ENCODE measurements around the gene ARHGAP22.

The ARHGAP22 gene

DNA sequence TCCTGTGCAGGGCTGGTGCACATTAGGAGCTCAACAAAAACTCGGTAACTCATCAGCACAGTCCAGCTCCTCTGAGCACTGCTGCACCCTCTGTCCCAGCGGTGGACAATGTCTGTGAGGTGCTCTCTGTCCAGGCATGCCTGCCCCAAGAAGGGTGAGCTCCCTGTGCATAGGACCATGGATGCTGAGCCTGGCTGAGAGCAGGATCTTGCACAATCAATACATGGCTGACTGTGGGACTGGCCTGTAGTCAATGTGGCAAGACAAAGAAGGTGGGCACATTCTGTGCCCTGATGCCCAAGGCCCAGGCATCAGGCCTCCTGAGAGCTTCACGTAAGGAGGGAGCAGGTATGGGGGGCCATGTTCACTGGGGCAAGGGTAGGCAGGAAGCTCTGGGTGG is 17.1 kb downstream of the ARHGAP22 start:
- no peak for DNase-seq

DNA sequence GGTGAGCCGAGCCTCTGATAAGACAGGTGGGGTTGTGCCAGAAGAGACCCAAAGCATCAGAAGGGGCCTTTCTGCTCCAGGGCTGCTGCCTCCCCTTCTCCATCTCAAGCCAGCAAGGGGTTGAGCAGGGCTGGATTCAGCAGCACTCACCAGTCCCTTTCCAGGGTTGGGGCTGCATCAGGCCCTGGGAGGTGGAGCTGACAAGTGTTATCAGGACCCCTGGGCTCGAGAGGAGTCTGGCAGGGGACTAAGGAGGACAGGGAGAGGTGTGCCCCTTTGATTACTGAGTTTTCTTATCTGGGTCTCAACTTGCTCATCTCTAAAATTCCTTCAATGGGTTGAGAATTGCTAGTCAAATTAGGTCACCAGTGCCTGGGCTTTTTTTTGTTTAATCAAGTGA is 17.8 kb downstream of the ARHGAP22 start:
- no peak for DNase-seq

DNA sequence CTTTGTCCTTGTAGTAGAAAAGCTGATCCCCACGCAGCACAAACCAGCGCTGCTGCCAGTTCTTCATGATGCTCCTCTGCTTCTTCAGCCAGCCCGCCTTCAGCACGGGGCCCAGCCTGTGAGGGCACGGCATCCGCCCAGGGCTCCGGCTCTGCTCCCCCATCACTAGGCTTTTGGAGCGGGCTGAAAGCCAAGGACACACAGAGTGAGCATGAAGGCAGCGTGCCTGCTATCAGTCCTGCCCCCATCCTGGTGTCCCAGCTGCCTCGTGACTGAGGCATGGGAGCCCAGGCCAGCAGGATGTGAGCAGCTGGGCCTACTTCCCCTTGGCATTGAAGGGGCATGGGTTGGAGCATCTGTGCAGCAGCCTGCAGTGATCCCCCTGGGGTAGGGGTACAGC is 21.9 kb downstream of the ARHGAP22 start:
- peak in 1 of 4 experiments; percentile 26 for DNase-seq

DNA sequence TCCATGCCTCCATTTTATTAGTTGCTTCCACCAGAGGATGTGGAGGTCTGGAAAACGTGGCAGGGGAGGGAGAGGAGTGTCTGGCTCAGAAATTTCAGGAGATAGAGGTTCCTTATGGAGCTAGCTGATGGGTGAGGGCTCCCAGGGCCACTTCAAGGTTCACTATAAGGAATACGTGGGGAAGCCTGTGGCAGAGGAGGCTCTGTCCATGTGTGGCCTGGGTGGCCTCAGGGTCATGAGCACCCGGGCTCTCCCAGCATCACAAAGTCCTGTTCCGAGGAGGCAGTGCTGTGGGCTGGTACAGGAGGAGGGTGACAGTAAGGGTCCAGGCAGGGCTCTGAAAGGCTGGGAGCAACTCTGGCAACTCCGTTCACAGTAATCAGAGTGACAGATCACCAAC is 24.6 kb downstream of the ARHGAP22 start:
- no peak for DNase-seq

DNA sequence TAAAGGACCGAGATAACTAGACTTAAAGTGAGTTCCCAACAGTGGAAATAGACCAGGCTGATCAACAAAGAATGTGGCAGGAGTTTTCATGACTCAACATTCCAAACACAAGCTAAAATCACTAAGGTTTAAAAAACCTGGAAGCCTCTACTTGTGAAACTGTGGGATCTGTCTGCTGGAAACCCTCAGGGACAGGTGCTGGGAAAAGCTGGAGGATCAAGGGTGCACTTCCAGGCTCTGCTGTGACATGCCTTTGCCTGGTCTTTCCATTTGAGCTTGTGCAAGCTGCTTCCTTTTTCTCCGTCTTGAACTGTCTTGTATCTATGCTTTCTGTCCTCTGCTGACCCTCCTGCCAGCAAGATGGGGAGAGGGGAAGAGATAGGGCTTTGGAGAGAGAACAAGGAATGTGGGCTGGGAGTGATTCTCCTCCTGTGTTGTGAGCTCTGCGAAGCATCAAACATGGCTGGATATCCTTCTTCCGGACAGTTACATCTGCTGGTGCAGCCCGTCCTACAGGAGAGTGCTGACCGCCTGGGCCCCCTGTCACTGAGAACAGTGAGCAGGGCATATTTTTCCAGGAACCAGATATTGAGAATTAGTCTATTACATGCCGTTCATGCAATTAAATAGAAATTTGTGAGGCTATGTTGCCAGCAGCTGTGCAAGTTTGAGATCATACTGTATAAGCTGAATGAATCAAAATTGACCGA is 25.5 kb downstream of the ARHGAP22 start:
- peak; percentile 24 to 52 (median 44) for DNase-seq

DNA sequence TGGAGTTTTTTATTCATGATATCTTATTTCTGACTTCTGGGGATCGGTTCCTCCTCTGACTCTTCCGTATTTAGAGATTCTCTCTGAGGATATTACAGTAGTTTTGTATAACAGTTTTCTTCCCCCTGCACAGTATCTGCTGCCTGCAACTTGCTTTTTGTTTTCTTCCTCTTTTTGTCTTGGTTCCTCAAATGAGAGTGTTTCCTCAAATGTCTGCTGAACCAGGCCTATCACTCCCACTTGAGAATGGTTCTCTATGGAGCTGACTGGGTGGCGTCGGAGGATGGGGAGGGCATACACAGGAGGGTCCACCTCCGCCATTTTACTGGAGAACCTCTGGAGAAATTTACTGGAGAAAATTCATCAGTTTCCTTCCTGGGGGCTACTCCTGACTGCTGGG is 27.7 kb downstream of the ARHGAP22 start:
- DNase-seq: peak; percentile 85 to 95 (median 90)

DNA sequence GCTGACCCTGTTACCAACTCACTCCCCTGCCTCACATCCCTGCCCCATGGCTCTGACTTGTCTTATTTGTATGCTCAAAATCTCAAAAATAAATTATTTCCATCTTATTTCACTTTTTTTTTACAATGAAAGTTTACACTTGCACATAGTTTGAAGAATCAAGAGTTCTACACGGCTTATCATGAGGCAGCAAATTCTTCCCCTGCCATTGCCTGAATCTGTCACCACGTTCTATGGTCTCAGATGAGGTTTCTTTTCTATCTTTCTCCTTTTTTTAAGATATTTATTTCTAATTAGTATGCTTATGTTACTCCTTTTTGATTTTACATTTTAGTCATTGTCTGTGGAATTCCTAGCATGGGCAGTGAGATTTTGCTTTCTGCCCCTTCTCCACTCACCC is 28.4 kb downstream of the ARHGAP22 start:
- DNase-seq: no peak

DNA sequence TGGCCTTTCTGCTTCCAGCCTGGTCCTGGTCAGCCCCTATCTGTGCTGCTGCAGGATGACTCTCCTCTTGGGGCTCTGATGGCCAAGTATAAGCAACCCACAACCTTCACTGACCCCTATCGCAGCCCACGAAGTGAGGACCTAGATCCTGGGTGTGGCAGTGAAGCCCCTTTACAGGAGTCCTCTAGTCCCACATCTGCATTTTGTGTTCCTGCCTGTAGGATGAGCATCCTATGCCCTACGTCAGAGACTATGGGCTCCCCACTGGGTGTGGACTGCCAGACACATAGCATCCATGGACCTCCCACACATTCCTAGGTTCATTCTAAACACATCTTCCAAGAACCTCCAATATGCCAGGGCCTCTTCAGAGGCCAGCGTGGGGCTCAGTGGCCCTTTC is 29.0 kb downstream of the ARHGAP22 start:
- no peak for DNase-seq

DNA sequence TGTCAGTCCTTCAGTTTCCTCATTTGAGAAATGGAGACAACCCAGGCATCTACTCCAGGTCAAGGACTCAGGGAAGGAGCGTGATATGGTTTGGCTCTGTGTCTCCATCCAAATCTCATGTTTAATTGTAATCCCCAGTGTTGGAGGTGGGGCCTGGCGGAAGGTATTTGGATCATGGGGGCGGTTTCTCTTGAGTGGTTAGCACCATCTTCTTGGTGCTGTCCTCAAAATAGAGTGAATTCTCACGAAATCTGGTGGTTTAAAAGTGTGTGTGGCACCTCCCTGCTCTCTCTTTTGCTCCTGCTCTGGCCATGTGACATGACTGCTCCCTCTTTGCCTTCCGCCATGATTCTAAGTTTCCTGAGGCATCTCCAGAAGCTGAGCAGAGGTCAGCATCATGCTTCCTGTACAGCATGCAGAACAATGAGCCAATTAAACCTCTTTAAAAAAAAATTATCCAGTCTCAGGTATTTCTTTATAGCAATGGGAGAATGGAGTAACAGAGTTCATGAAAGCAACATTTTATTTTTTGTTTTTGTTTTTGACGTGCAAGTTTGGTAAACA is 30.0 kb downstream of the ARHGAP22 start:
- DNase-seq: no peak

DNA sequence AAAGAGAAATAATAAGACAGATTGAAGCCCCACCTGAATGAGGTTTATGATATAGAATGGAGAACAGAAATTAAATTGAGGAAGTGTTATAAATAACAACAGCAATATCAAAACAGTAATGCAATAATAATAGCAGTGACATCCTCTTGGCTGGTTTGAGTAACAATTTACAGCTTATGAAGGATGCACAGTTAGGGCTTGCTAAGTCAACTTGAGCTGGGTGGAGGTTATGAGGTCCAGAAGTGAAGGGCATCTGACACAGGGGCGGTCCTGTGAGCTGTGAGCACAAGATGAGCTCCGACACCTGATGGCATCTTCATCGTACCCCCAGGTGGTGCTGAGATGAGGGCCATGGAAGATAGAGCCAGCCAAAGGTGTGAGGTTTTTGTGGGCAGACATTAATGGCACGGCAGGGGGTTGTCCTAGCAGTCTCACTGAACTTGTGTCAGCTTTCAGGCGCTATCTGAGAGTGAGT is 30.5 kb downstream of the ARHGAP22 start:
- DNase-seq: peak in 3 of 4 experiments; percentile 8 to 39 (median 34)

DNA sequence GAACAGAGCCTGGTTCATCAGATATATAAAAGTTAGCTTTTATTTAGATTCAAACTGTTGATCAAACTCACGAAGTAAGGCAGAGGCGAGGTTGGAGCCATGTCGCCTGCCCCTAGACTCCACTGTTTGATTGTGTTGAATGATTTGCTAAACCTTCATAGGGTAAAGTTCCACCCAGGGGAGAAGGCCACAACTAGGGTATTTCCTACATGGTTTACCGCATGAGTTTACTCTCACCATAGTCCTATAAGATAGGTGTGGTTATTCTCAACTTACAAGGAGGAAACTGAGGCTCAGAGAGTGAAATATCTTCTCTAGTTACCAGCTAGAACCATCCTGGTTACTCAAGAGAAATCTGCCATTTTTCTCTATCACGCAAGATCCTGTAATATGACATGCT is 31.8 kb downstream of the ARHGAP22 start:
- DNase-seq: no peak

DNA sequence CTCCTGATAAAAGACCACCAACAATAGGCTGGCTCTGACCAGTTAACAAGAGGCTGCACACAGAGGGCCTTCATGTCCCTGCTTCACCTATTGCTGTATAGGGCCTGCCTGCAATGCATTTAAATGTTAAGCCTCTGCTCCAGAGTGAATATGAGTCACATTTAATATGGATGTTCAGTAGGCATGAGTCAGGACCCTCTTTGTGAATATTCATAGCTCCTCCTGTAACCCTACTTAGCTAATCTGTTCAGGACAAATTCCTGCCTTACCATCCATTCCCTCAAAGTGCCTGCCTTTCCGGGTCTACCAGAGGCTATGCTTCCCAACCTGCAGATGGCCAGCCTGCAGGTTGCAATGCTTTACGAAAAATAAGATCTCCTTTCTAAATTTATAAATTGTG is 32.5 kb downstream of the ARHGAP22 start:
- DNase-seq: no peak

DNA sequence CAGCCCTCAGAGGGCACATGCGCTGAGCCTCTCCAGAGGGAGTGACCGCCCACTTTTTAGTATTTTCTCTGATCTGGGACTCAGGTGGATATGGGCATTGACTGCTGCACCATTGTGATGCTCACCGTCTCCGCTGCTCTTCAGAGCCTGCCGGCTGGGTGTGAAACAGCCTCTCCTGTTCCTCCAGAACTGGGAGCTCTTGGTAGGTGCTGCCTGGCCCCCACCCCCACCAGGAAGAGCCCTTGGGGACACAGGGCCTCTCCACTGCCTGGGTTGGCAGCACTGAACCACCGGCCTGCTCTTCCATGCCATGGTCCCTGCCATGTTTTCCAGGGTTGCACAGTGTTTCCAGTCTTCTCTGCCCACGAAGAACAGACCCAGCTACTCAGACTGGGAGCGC is 36.3 kb downstream of the ARHGAP22 start:
- no peak for DNase-seq

DNA sequence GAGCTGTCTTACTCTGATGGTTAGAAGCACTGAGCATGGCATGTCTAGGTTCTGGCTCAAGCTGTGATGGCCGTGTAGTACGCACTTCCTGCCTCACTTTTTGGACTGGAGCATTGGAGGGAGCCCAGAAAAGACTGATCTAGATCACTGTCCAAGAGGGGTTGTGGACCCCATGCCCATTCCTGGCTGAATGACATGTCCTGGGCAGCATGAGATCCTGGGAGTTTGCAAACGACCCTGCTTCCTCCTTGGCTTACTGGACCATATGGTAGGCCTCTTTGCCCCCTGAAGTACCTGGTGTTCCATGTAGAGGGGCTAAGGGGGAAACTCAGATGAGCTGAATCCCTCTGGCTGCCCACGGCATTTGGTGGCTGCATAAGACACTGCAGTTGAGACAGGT is 36.7 kb downstream of the ARHGAP22 start:
- no peak for DNase-seq

DNA sequence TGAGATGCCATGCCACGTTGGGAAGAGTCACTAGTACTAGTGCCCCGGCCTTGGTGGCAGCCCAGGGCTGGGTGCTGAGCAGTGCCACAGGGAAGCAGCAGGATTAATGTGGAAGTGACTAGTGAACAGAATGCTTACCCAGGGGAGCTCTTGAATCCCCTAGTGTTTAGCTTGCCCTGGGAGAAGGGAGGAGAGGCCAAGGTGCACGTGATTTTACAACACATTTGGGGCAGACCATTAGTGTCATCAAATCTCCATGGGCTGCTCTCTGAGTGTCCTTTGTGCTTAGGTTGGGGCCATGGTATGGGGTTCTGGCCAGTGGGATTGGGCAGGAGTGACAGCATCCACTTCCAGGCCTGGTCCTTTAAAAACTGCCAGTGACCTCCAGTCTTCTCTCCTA is 37.5 kb downstream of the ARHGAP22 start:
- no peak for DNase-seq

DNA sequence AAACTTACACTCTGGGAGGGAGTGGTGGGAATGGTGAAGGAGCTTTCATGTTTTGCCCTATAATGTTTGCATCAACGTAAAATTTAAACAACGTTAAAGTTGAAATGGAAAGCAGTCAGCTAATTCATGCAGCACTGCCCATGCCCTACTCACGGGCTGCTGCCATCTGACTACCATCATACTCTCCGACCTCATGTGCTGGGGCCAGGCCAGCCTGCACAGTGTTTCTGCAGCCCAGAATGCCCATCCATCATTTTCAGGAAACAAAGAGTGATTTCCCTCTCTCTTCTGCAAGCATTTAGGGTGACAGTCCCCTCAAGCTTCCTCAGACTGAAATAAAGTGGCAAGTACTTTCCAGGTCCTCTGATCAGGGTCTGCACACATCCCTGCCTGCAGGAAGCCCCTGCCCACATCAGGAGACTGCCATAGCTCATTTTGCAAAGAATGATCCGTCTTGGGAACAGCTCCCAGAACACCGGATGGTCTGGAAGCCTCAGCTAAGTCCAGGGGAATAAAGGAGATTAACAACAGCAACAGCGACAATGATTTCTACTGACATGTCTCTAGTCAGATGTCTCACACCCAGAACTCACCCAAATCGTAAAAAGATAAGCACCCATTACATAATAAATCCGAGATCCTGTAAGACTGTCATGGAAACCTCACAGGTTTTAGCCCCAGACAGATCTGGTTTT is 40.3 kb downstream of the ARHGAP22 start:
- no peak for DNase-seq

DNA sequence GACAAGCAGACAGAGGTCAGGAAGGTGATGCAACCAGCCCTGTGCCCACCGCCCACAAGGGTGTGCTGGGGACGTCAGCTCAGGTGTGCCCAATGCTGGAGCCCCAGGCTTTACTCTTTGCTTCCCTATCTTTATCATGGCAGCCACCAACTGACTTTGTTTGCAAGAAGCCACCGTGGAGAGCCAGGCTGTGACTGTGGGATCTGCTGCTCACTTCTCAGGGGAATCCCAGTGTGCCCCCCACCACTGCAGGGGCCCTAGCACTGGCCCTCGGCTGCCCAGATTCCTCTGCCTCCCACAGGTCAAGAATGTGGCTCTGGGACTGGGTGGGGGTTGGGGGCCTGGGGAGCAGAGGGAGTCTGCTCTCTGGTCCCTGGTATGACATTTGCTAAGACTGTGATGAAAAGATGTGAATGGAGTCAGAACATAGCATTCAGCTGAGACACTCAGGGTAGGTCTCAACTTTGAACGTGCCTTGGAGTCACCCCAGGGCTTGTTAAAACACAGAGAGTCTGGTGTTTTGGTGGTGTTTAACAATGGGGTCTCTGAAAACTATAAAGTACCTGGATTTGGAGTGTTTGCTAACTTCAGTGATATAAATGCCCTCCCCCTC is 47.3 kb downstream of the ARHGAP22 start:
- DNase-seq: no peak

DNA sequence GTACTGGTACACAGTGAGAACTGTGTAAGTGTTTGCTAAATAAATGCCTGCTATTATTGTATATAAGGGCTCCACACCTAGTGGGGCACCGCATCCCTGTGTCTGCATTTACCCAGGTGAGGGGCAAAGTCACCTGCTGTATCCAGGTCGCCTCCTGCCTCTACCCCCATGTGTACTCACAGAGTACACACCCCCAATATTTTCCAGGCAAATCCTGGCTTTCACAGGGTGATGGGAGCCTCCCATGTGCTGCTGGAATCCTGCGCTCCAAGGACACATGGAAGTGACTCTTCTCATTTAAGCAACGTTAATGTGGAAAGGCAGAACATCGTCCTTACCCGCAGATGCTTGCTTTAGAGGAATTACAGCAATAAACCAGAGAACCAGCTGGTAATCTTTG is 48.2 kb downstream of the ARHGAP22 start:
- DNase-seq: no peak

DNA sequence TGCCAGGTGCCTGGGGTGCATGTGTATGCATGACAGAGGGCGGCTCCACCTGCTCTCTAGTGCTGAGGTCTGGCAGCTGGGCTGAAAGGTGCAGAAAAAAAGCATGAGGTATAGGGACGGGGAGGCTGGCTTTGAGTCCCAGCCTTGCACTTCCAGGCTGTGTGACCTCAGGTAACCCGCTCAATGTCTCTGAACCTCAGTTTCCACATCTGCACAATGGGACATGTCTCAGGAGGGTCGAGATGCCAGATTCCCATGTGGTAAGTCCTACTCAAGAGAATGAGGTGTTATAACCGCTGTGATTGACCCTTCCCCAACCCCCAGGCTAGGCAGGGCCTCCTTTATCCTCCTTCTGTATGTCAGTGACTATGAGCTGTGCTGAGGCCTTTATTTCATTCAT is 48.8 kb downstream of the ARHGAP22 start:
- DNase-seq: no peak

DNA sequence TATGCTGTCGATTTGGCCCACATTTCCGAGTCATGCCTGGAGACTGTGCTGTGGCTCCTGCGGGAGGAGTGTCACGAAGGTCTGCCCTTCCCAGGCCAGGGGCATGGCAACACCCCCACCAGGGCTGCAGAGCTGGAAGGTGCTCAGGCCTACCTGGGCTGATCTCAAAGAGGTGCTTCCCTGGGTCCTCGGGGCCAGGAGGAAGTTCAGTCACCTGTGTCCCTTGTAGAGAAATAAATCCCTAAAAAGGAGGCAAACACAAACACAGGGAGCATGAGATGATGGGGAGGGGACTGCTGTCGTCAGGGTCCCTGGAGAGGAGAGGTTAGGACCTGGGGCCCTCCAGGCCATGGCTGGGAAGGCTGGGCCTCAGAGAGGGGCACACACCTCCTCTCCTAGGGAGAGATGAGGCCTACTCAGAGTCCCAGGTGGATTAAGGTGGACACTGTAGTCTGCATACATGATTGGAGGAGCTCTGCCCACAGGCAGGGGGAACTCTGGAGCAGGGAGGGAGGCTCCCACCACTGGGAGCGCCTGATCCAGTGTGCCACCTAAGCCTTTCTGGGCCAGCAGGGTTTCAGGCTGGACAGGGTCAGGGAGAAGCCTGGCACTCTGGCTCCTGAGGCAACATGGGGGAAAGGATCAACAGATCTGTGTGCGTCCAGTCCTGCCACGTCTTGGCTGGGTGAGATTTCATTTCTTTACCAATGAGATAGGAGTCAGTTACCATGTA is 49.4 kb downstream of the ARHGAP22 start:
- DNase-seq: no peak

DNA sequence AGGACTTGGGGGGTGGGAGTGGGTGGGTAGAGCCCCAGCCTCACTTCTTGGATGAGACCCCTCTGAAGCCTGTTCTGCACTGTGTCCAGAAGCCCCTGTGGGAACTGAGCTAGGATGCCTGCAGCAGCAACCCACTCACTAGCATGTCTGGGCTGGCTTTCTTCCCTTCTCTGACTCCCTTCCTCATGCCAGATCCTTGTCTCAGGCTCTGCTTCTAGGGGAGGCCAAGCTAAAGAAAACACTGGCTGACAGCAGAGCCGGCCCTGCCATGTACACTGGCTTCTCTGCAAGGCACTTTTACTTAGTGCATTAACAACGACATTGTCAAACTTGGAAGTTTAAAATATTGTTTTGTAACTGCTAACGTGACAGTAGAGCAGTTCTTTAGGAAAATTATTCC is 50.2 kb downstream of the ARHGAP22 start:
- DNase-seq: no peak

DNA sequence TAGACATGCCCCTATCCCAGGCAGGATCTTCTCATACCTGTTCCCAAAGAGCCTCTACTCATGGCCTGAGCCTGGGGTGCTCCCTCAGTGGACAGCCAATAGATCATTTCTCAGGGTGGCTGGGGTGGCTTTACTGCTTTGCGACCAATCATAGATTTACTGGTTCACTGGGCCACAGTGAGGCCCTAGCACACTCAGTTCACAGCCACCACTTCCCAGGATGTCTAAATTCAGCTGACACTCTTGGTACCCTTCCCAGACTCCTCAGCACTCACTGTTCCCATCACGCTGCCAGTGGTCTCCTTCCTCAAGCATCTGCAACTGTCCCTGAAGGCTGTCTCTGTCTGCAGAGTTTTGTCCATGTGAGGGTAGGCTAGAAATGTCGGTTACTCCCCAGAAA is 50.6 kb downstream of the ARHGAP22 start:
- DNase-seq: no peak

Measured in suppressor macrophage (primary cell).